ENCODE results near the gene PERP. TPM values are rescaled to one million over a fixed set of nuclear protein-coding genes. Genes with fewer than 3 reads are reported as not detected.

Gene PERP
- total RNA-seq, 4 donors from 2014 or later: 9.2 to 18.4 (median 14.8) TPM

DNA sequence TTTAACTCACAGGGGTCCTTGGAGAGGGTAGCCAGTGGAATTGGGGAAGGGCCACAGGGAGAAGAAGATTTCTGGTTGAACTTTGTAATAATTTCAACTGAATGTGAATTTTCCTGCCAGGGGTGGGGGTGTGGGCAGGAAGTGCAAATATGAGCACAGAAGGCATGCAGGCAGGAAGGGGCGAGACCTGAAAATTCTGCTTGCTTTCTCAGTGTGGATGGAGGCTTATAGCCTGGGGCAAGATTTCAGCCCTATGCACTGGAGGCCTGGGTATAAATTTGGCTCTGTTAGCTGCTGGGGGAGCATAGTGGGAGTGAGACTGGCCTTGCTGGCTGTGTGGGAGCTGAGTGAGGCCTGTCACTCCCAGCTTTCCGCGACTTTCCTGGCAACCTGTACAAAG lies 54.4 kb downstream of the PERP start:
- intact Hi-C loops (cut with DNase I; ENCODE audit: low total_unique reads): no loop called here
- H3K27ac ChIP-seq: no peak overlapping the region
- no peak for DNase-seq
- no peak overlapping the region for H3K4me3 ChIP-seq
- no peaks in the 10 kb centered on the region for H3K27me3 ChIP-seq
- no peaks in the 10 kb centered on the region for H3K36me3 ChIP-seq
- peaks cover 0 to 4% of the 10 kb centered on the region in 2 donors for H3K9me3 ChIP-seq
- H3K4me1 ChIP-seq: no peaks in the 10 kb centered on the region
- TF ChIP-seq, protein P1, sequence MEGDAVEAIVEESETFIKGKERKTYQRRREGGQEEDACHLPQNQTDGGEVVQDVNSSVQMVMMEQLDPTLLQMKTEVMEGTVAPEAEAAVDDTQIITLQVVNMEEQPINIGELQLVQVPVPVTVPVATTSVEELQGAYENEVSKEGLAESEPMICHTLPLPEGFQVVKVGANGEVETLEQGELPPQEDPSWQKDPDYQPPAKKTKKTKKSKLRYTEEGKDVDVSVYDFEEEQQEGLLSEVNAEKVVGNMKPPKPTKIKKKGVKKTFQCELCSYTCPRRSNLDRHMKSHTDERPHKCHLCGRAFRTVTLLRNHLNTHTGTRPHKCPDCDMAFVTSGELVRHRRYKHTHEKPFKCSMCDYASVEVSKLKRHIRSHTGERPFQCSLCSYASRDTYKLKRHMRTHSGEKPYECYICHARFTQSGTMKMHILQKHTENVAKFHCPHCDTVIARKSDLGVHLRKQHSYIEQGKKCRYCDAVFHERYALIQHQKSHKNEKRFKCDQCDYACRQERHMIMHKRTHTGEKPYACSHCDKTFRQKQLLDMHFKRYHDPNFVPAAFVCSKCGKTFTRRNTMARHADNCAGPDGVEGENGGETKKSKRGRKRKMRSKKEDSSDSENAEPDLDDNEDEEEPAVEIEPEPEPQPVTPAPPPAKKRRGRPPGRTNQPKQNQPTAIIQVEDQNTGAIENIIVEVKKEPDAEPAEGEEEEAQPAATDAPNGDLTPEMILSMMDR (IDR thresholded peaks at IDR 0.05): no peak
- no peak for TF ChIP-seq POLR2A (IDR thresholded peaks at IDR 0.05)

DNA sequence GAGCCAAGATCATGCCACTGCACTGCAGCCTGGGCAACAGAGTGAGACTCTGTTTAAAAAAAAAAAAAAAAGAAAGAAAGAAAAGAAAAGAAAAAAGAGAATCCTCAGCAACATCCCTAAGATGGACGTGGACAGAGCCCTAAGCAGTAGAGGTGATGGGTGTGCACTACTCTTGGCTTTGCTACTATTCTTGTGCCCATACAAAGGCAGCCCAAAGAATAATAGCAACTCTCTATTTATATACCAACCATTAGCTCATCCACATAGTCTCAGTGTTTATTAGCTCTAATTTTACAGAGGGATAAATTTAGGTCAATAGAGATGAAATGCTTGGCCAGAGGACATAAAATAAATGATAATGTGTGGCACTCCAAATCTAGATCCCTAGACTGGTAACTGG lies 62.2 kb downstream of the PERP start:
- Histone ChIP-seq H3K4me3 (no peak overlapping the region), H3K36me3 (no peaks in the 10 kb centered on the region), H3K27ac (no peak overlapping the region), H3K27me3 (no peaks in the 10 kb centered on the region), H3K4me1 (no peaks in the 10 kb centered on the region), H3K9me3 (no peaks in the 10 kb centered on the region)
- no peak for TF ChIP-seq POLR2A (IDR thresholded peaks at IDR 0.05)
- TF ChIP-seq, protein P1 (IDR thresholded peaks at IDR 0.05): no peak
- intact Hi-C loops (cut with DNase I; ENCODE audit: low total_unique reads): no loop called here
- DNase-seq: no peak

DNA sequence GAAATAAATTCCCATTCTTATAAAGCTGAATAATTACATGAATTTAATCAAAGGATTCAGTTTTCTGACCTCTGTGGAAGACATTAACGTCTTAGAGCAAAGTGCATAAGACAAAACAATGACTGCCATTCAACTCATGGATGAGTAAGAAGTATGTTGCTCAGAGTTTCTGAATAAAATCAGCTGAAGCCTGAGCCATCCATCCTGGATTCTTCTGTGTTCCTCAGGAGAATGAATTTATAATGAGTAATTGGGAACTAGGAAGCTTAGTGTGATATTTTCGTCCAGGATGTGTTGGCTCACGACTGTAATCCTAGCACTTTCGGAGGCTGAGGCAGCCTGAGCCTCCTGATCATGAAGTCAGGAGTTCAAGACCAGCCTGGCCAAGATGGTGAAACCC lies 62.8 kb downstream of the PERP start:
- H3K27ac ChIP-seq: no peak overlapping the region
- H3K27me3 ChIP-seq: no peaks in the 10 kb centered on the region
- TF ChIP-seq POLR2A (IDR thresholded peaks at IDR 0.05): no peak
- TF ChIP-seq, protein P1 (IDR thresholded peaks at IDR 0.05): no peak
- no peaks in the 10 kb centered on the region for H3K36me3 ChIP-seq
- no peak for DNase-seq
- H3K4me3 ChIP-seq: no peak overlapping the region
- intact Hi-C loops (cut with DNase I; ENCODE audit: low total_unique reads): no loop called here
- H3K4me1 ChIP-seq: no peaks in the 10 kb centered on the region
- no peaks in the 10 kb centered on the region for H3K9me3 ChIP-seq

Other genes with a start within 250 kb of the PERP start
- 10 to 100 TPM; 14.4 to 36.2 (median 19.6) TPM for gene TNFAIP3, start 240.2 kb downstream of the PERP start, total RNA-seq
- gene ARFGEF3, start 54.5 kb upstream of the PERP start, total RNA-seq: 1 to 10 TPM in 3 of 4 donors, under 1 TPM in 1; 0.88 to 5.8 (median 2.4) TPM
- gene PBOV1, start 111.1 kb upstream of the PERP start, total RNA-seq: not detected

Data from uterus (tissue), 4 donors.